ENCODE measurements around the gene THSD7B. TPM values are rescaled to one million over a fixed set of nuclear protein-coding genes. Genes with fewer than 3 reads are reported as not detected.
"Not testable (repeated sequence)": the region's sequence is repeated elsewhere in the genome, so short reads cannot be mapped to it uniquely, and the experiment has no call there.

The THSD7B gene
- total RNA-seq, 1 experiment from 2014 or later, result 6.9 TPM

- H3K27me3 ChIP-seq (replicated peaks; ENCODE audit: control insufficient read depth, insufficient read depth, low read length), result no peaks in the 10 kb centered on the region
- ChIA-PET CTCF (no interaction called here), POLR2A (no interaction called here)
- H3K9me3 Mint-ChIP-seq (ENCODE audit: unreplicated experiment), result no peaks in the 10 kb centered on the region
- no peaks in the 10 kb centered on the region for H3K36me3 ChIP-seq (ENCODE audit: control insufficient read depth, insufficient read depth, low read length)
- no peak for TF ChIP-seq CTCF (IDR thresholded peaks at IDR 0.05; ENCODE audit: insufficient read depth in 1 of 2, low read depth in 1 of 2, low read length in 1 of 2, severe bottlenecking in 1 of 2, unreplicated experiment in 1 of 2)
- intact Hi-C loops (cut with micrococcal nuclease; ENCODE audit: unreplicated experiment), result no loop called here
- H3K4me3 Mint-ChIP-seq (ENCODE audit: unreplicated experiment), result no peak overlapping the region
- no peaks in the 10 kb centered on the region for H3K4me1 Mint-ChIP-seq (ENCODE audit: low read depth, unreplicated experiment)
- H3K4me3 ChIP-seq (ENCODE audit: low read depth, low read length), result no peak overlapping the region
- peaks cover 3% of the 10 kb centered on the region for H3K27me3 Mint-ChIP-seq (ENCODE audit: insufficient read depth, unreplicated experiment)
- no TSS peak for BruUV-seq (replicated peaks)
- H3K27ac Mint-ChIP-seq (ENCODE audit: unreplicated experiment), result no peak overlapping the region
- no peak for DNase-seq
- H3K4me1 ChIP-seq, result no peaks in the 10 kb centered on the region
- H3K9me3 ChIP-seq, result no peaks in the 10 kb centered on the region
- H3K36me3 Mint-ChIP-seq (ENCODE audit: insufficient read depth, unreplicated experiment), result no peaks in the 10 kb centered on the region
Observed at GRCh38 chr2:136962105-136962725, 196.9 kb downstream of the THSD7B start.

GRCh38 chr2:136966485-136966884 is 201.1 kb downstream of the THSD7B start:
- H3K36me3 Mint-ChIP-seq (ENCODE audit: insufficient read depth, unreplicated experiment), result no peaks in the 10 kb centered on the region
- H3K4me1 Mint-ChIP-seq (ENCODE audit: low read depth, unreplicated experiment), result no peaks in the 10 kb centered on the region
- no peaks in the 10 kb centered on the region for H3K27me3 ChIP-seq (replicated peaks; ENCODE audit: control insufficient read depth, insufficient read depth, low read length)
- BruUV-seq (replicated peaks), result no TSS peak
- H3K36me3 ChIP-seq (ENCODE audit: control insufficient read depth, insufficient read depth, low read length), result no peaks in the 10 kb centered on the region
- no peak overlapping the region for H3K4me3 ChIP-seq (ENCODE audit: low read depth, low read length)
- H3K4me1 ChIP-seq, result no peaks in the 10 kb centered on the region
- no peak overlapping the region for H3K27ac Mint-ChIP-seq (ENCODE audit: unreplicated experiment)
- POLR2A ChIA-PET, result no interaction called here
- CTCF ChIA-PET, result no interaction called here
- H3K9me3 Mint-ChIP-seq (ENCODE audit: unreplicated experiment), result no peaks in the 10 kb centered on the region
- H3K4me3 Mint-ChIP-seq (ENCODE audit: unreplicated experiment), result no peak overlapping the region
- DNase-seq, result no peak
- no peaks in the 10 kb centered on the region for H3K9me3 ChIP-seq
- no peak for TF ChIP-seq CTCF (IDR thresholded peaks at IDR 0.05; ENCODE audit: insufficient read depth in 1 of 2, low read depth in 1 of 2, low read length in 1 of 2, severe bottlenecking in 1 of 2, unreplicated experiment in 1 of 2)
- H3K27me3 Mint-ChIP-seq (ENCODE audit: insufficient read depth, unreplicated experiment), result peaks cover 6% of the 10 kb centered on the region
- intact Hi-C loops (cut with micrococcal nuclease; ENCODE audit: unreplicated experiment), result no loop called here

- DNase-seq, result no peak
- Histone ChIP-seq H3K36me3 (ENCODE audit: control insufficient read depth, insufficient read depth, low read length) (no peaks in the 10 kb centered on the region), H3K4me3 (ENCODE audit: low read depth, low read length) (no peak overlapping the region), H3K27me3 (replicated peaks; ENCODE audit: control insufficient read depth, insufficient read depth, low read length) (no peaks in the 10 kb centered on the region), H3K9me3 (no peaks in the 10 kb centered on the region), H3K4me1 (no peaks in the 10 kb centered on the region)
- no peaks in the 10 kb centered on the region for H3K36me3 Mint-ChIP-seq (ENCODE audit: insufficient read depth, unreplicated experiment)
- intact Hi-C loops (cut with micrococcal nuclease; ENCODE audit: unreplicated experiment), result no loop called here
- CTCF ChIA-PET, result no interaction called here
- peaks cover 24% of the 10 kb centered on the region for H3K9me3 Mint-ChIP-seq (ENCODE audit: unreplicated experiment)
- no TSS peak for BruUV-seq (replicated peaks)
- no peaks in the 10 kb centered on the region for H3K4me1 Mint-ChIP-seq (ENCODE audit: low read depth, unreplicated experiment)
- H3K4me3 Mint-ChIP-seq (ENCODE audit: unreplicated experiment), result no peak overlapping the region
- H3K27ac Mint-ChIP-seq (ENCODE audit: unreplicated experiment), result no peak overlapping the region
- no peaks in the 10 kb centered on the region for H3K27me3 Mint-ChIP-seq (ENCODE audit: insufficient read depth, unreplicated experiment)
- no peak for TF ChIP-seq CTCF (IDR thresholded peaks at IDR 0.05; ENCODE audit: insufficient read depth in 1 of 2, low read depth in 1 of 2, low read length in 1 of 2, severe bottlenecking in 1 of 2, unreplicated experiment in 1 of 2)
- POLR2A ChIA-PET, result no interaction called here
Observed at GRCh38 chr2:136980303-136980702, 215.0 kb downstream of the THSD7B start.

- intact Hi-C loops (cut with micrococcal nuclease; ENCODE audit: unreplicated experiment); CTCF ChIA-PET; H3K4me3 ChIP-seq (ENCODE audit: low read depth, low read length); H3K9me3 ChIP-seq; H3K4me3 Mint-ChIP-seq (ENCODE audit: unreplicated experiment); H3K4me1 ChIP-seq; DNase-seq; POLR2A ChIA-PET; BruUV-seq (replicated peaks); H3K36me3 Mint-ChIP-seq (ENCODE audit: insufficient read depth, unreplicated experiment); H3K27me3 Mint-ChIP-seq (ENCODE audit: insufficient read depth, unreplicated experiment); H3K4me1 Mint-ChIP-seq (ENCODE audit: low read depth, unreplicated experiment); H3K27ac Mint-ChIP-seq (ENCODE audit: unreplicated experiment); H3K36me3 ChIP-seq (ENCODE audit: control insufficient read depth, insufficient read depth, low read length); H3K27me3 ChIP-seq (replicated peaks; ENCODE audit: control insufficient read depth, insufficient read depth, low read length): not testable (repeated sequence)
- peaks cover 24% of the 10 kb centered on the region for H3K9me3 Mint-ChIP-seq (ENCODE audit: unreplicated experiment)
Observed at GRCh38 chr2:136981689-136982088, 216.3 kb downstream of the THSD7B start.

Data from Caco-2 (cell line).